Measurements from ENCODE around the gene TTC39B. TPM values are rescaled to one million over a fixed set of nuclear protein-coding genes. Genes with fewer than 3 reads are reported as not detected.
A peak's percentile ranks its signal among the peaks of the same experiment; 100 is the strongest.

TTC39B gene
- total RNA-seq, 1 donor from 2014 or later: 2.7 TPM

DNA sequence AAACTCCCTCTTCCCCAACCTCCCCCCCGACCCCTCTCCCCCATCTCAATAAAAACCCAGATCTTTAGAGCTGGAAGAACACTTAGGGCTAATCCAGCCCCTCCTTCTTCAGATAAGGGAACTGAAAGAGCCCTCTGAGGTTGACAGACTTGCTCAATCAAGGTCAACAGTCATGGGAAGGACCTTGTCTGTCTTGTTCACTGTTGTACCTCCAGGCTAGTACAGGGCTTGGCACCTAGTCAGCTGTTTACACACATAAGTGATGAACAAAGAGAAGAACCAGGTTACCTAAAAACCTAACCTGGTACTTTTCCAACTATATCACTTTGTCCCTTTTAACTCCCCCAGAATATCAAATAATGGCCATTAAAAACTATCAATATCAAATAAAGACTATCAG lies 2.4 kb downstream of the TTC39B start:
- DNase-seq (ENCODE audit: low spot score in 2 of 2): no peak
- intact Hi-C loops (cut with DNase I): loop anchor here (5.0 kb wide), 4 partner anchors 57 to 248 kb away; partner anchors contain the start of genes CCDC171 and SNAPC3
- Histone ChIP-seq H3K27me3 (no peaks in the 10 kb centered on the region), H3K4me3 (peak overlapping the region in 1 of 2 donors; percentile 82), H3K4me1 (peaks cover 3 to 6% of the 10 kb centered on the region in 2 donors), H3K9me3 (no peaks in the 10 kb centered on the region), H3K27ac (no peak overlapping the region), H3K36me3 (no peaks in the 10 kb centered on the region)
- TF ChIP-seq, protein P1, sequence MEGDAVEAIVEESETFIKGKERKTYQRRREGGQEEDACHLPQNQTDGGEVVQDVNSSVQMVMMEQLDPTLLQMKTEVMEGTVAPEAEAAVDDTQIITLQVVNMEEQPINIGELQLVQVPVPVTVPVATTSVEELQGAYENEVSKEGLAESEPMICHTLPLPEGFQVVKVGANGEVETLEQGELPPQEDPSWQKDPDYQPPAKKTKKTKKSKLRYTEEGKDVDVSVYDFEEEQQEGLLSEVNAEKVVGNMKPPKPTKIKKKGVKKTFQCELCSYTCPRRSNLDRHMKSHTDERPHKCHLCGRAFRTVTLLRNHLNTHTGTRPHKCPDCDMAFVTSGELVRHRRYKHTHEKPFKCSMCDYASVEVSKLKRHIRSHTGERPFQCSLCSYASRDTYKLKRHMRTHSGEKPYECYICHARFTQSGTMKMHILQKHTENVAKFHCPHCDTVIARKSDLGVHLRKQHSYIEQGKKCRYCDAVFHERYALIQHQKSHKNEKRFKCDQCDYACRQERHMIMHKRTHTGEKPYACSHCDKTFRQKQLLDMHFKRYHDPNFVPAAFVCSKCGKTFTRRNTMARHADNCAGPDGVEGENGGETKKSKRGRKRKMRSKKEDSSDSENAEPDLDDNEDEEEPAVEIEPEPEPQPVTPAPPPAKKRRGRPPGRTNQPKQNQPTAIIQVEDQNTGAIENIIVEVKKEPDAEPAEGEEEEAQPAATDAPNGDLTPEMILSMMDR (IDR thresholded peaks at IDR 0.05): no peak

GRCh38 chr9:15300218-15300617 lies 6.8 kb downstream of the TTC39B start:
- no peak for DNase-seq (ENCODE audit: low spot score in 2 of 2)
- Histone ChIP-seq H3K4me3 (no peak overlapping the region), H3K27ac (peak overlapping the region; percentile 19 to 52), H3K27me3 (no peaks in the 10 kb centered on the region), H3K36me3 (no peaks in the 10 kb centered on the region), H3K4me1 (peaks cover 5 to 13% of the 10 kb centered on the region in 2 donors), H3K9me3 (no peaks in the 10 kb centered on the region)
- TF ChIP-seq, protein P1 (IDR thresholded peaks at IDR 0.05): no peak
- intact Hi-C loops (cut with DNase I): no loop called here

DNA sequence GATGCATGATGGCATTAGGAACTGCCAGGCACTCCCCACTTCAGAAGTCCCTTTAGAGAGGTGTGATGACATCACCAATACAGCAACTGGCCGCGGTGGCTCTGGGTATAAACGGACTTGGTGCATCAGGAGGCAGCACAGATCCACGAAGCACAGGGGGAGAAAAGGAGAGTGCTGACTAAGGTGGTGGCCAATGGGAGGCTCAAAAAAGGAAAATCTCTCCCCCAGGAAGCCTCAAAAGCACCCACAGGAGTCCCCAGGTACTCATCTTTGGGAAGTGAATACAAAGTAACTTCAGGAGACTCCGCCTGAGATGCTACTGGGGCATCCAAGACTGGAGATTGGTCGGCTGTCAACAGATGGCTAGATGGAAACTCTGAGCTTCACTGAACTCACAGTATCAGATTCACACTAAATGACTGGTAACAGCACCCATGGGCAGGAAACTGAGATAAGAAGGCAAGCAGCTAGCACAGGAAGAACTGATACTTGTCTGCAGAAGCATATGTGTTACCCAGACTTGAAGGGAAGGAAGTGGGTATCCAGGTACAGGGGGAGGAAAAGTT lies 7.6 kb downstream of the TTC39B start:
- no peaks in the 10 kb centered on the region for H3K9me3 ChIP-seq
- H3K27ac ChIP-seq: peak overlapping the region in 1 of 2 donors; percentile 92
- TF ChIP-seq, protein P1 (IDR thresholded peaks at IDR 0.05): no peak
- H3K36me3 ChIP-seq: no peaks in the 10 kb centered on the region
- no peaks in the 10 kb centered on the region for H3K27me3 ChIP-seq
- peaks cover 10 to 21% of the 10 kb centered on the region in 2 donors for H3K4me1 ChIP-seq
- DNase-seq (ENCODE audit: low spot score in 2 of 2): no peak
- no peak overlapping the region for H3K4me3 ChIP-seq
- intact Hi-C loops (cut with DNase I): loop anchor here (5.0 kb wide), 1 partner anchor 137 kb away; no protein-coding TSS in a partner anchor

GRCh38 chr9:15298362-15298761 lies 8.7 kb downstream of the TTC39B start:
- Histone ChIP-seq H3K9me3 (no peaks in the 10 kb centered on the region), H3K4me1 (peaks cover 10 to 29% of the 10 kb centered on the region in 2 donors), H3K36me3 (no peaks in the 10 kb centered on the region), H3K27me3 (no peaks in the 10 kb centered on the region), H3K27ac (peak overlapping the region; percentile 88 to 92), H3K4me3 (no peak overlapping the region)
- TF ChIP-seq, protein P1 (IDR thresholded peaks at IDR 0.05): no peak
- DNase-seq (ENCODE audit: low spot score in 2 of 2): no peak
- intact Hi-C loops (cut with DNase I): loop anchor here (5.0 kb wide), 1 partner anchor 136 kb away; no protein-coding TSS in a partner anchor

DNA sequence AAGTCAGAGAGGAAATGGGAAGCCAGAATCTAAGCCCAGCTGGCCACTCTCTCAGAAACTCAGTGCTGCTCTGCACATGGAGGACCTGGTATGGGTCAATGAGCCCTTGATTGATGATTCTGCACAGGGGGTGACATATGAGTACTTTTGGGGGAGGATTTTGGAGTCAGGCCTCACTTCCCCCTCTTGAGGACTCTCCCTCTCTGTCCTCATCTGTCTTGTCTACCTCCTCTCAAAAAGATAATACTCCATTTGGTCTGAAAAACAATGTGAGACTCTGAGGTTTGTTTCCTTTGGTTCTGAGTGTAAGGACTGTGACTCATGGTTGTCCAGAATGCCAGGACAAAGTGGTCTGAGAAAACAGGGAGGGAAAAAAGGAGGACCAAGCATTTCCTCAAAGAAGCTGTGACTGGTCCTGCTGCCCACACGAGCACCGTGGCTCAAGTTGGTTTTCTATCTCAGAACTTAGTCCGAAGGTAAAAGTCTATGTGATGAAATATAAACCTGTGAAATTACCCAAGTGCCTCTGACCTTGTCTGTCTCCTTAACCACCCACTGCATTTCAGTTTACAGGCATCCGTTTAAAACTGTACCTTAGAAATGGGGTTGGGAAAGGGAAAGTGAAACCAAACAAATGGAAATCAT lies 11.1 kb downstream of the TTC39B start:
- no peaks in the 10 kb centered on the region for H3K36me3 ChIP-seq
- H3K27ac ChIP-seq: peak overlapping the region; percentile 88 to 92
- DNase-seq (ENCODE audit: low spot score in 2 of 2): no peak
- peaks cover 10 to 33% of the 10 kb centered on the region in 2 donors for H3K4me1 ChIP-seq
- peak overlapping the region; percentile 64 to 68 for H3K4me3 ChIP-seq
- H3K9me3 ChIP-seq: no peaks in the 10 kb centered on the region
- TF ChIP-seq, protein P1 (IDR thresholded peaks at IDR 0.05): no peak
- H3K27me3 ChIP-seq: no peaks in the 10 kb centered on the region
- intact Hi-C loops (cut with DNase I): loop anchor here (5.0 kb wide), 1 partner anchor 134 kb away; no protein-coding TSS in a partner anchor
